Measurements from ENCODE around the gene ZMIZ1.
A peak's percentile ranks its signal among the peaks of the same experiment; 100 is the strongest.

Gene ZMIZ1

DNA sequence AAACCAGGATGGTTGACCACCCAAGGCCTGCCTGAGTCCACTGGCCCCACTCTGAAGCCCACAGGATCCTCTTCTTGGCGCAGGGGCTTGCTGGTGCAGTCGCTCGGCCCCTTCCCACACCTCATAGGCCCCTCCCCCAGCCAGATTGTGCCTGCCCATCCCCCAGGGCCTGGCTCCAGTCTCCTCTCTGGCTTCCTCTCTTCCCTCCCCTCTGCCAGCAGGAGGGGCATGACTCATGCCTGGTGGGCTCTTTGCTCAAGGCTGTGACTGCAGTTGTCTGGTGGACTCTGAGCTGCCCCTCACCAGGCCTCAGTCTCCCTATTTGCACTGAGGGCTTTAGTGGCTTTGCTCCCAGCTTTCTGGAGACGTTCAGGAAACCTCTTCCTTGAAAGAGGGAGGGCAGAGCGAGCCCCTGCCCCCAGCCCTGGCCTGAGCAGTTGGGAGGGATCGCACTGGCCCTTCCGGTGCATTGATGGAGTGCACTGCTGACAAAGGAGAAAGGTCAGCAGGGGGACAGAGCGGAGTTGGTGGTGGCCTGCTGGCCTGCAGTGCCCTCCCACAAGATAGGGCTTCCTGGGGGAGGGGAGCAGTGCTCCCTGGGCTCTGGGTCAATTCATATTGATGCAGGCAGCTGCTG is 60.7 kb downstream of the ZMIZ1 start:
- peak; percentile 81 for DNase-seq (ENCODE audit: low read depth)
- TF ChIP-seq MAX (IDR thresholded peaks at IDR 0.05; ENCODE audit: low read depth, low read length): no peak
- TF ChIP-seq, protein P1, sequence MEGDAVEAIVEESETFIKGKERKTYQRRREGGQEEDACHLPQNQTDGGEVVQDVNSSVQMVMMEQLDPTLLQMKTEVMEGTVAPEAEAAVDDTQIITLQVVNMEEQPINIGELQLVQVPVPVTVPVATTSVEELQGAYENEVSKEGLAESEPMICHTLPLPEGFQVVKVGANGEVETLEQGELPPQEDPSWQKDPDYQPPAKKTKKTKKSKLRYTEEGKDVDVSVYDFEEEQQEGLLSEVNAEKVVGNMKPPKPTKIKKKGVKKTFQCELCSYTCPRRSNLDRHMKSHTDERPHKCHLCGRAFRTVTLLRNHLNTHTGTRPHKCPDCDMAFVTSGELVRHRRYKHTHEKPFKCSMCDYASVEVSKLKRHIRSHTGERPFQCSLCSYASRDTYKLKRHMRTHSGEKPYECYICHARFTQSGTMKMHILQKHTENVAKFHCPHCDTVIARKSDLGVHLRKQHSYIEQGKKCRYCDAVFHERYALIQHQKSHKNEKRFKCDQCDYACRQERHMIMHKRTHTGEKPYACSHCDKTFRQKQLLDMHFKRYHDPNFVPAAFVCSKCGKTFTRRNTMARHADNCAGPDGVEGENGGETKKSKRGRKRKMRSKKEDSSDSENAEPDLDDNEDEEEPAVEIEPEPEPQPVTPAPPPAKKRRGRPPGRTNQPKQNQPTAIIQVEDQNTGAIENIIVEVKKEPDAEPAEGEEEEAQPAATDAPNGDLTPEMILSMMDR (IDR thresholded peaks at IDR 0.05; ENCODE audit: low read depth, low read length): peak; percentile 15
- TF ChIP-seq MYC (IDR thresholded peaks at IDR 0.05; ENCODE audit: low read depth, low read length): no peak
- no peak for TF ChIP-seq POLR2A (IDR thresholded peaks at IDR 0.05; ENCODE audit: extremely low read depth, insufficient read length)
- no peak overlapping the region for H3K4me3 ChIP-seq (ENCODE audit: low read depth, low read length)

GRCh38 chr10:79130255-79130654 is 61.5 kb downstream of the ZMIZ1 start:
- no peak for DNase-seq (ENCODE audit: low read depth)
- TF ChIP-seq POLR2A (IDR thresholded peaks at IDR 0.05; ENCODE audit: extremely low read depth, insufficient read length): no peak
- no peak for TF ChIP-seq MAX (IDR thresholded peaks at IDR 0.05; ENCODE audit: low read depth, low read length)
- no peak for TF ChIP-seq MYC (IDR thresholded peaks at IDR 0.05; ENCODE audit: low read depth, low read length)
- TF ChIP-seq, protein P1 (IDR thresholded peaks at IDR 0.05; ENCODE audit: low read depth, low read length): no peak
- H3K4me3 ChIP-seq (ENCODE audit: low read depth, low read length): no peak overlapping the region

- H3K4me3 ChIP-seq (ENCODE audit: low read depth, low read length): no peak overlapping the region
- TF ChIP-seq POLR2A (IDR thresholded peaks at IDR 0.05; ENCODE audit: extremely low read depth, insufficient read length) (no peak), MYC (IDR thresholded peaks at IDR 0.05; ENCODE audit: low read depth, low read length) (no peak), MAX (IDR thresholded peaks at IDR 0.05; ENCODE audit: low read depth, low read length) (no peak)
- TF ChIP-seq, protein P1 (IDR thresholded peaks at IDR 0.05; ENCODE audit: low read depth, low read length): no peak
- DNase-seq (ENCODE audit: low read depth): no peak
Measured at GRCh38 chr10:79130846-79131245, 62.1 kb downstream of the ZMIZ1 start.

- DNase-seq (ENCODE audit: low read depth): peak; percentile 68
- H3K4me3 ChIP-seq (ENCODE audit: low read depth, low read length): no peak overlapping the region
Measured at GRCh38 chr10:79131836-79132631, 63.3 kb downstream of the ZMIZ1 start.

DNA sequence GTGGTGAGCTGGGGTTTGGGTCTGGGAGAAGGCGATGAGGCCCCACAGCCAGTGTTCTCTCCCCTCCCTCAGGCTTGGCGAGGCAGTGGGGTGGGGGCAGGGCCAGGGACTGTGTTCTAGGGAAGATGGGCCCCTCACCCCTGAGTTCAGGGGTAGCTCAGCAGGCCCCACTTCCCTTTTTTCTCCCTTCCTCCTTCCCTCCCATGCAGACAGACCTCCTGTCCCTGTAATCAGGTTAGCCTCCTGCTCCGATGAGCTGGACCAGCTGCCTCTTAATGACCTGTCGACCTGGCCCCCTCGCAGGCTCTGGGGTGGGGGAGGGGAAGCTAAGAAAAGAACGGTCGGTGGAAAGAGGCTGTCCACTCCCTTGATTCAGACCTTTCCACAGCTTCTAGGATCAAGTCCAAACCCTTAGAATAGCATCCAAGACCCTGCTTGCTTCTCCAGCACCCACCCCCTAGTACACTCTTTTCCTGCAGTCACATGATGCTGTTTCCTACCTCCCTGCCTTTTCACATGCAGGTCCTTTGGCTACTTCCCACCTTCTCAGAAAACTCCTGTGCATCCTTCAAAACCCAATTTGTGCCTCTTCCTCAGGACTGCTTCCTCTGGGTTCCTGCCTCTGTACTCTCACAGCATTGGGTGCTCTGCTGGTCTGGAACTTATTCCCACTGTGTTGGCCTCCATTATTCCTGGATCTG is 64.1 kb downstream of the ZMIZ1 start:
- no peak overlapping the region for H3K4me3 ChIP-seq (ENCODE audit: low read depth, low read length)
- TF ChIP-seq, protein P1 (IDR thresholded peaks at IDR 0.05; ENCODE audit: low read depth, low read length): no peak
- no peak for TF ChIP-seq MAX (IDR thresholded peaks at IDR 0.05; ENCODE audit: low read depth, low read length)
- no peak for TF ChIP-seq MYC (IDR thresholded peaks at IDR 0.05; ENCODE audit: low read depth, low read length)
- TF ChIP-seq POLR2A (IDR thresholded peaks at IDR 0.05; ENCODE audit: extremely low read depth, insufficient read length): no peak
- peak; percentile 94 for DNase-seq (ENCODE audit: low read depth)

More at GRCh38 chr10:79131836-79132631, 63.3 kb downstream of the ZMIZ1 start:
- TF ChIP-seq POLR2A (IDR thresholded peaks at IDR 0.05; ENCODE audit: extremely low read depth, insufficient read length): no peak
- peak; percentile 53; the same call in 1 of the 2 replicates for TF ChIP-seq MYC (IDR thresholded peaks at IDR 0.05; ENCODE audit: low read depth, low read length)
- TF ChIP-seq, protein P1 (IDR thresholded peaks at IDR 0.05; ENCODE audit: low read depth, low read length): no peak
- peak; percentile 61 for TF ChIP-seq MAX (IDR thresholded peaks at IDR 0.05; ENCODE audit: low read depth, low read length)

Measured in NB4 (cell line).